ENCODE measurements around the gene LRRFIP1. TPM values are rescaled to one million over a fixed set of nuclear protein-coding genes. Genes with fewer than 3 reads are reported as not detected.

LRRFIP1 gene
- total and polyA plus RNA-seq, 4 donors = 79.7 to 194 (median 94.1) TPM

GRCh38 chr2:237754182-237754581 lies 126.8 kb downstream of the LRRFIP1 start:
- ATAC-seq (ENCODE audit: insufficient read depth, low FRiP score) = no peak
- 82 to 92% methylated on average over 3 of the region's 3 CpGs for WGBS, 2 donors
- peaks cover 21 to 49% (median 31%) of the 10 kb centered on the region in 4 donors for H3K36me3 ChIP-seq (ENCODE audit: control insufficient read depth in 4 of 4, insufficient read depth in 4 of 4, low read length in 4 of 4)

GRCh38 chr2:237754626-237755248 lies 127.3 kb downstream of the LRRFIP1 start:
- H3K27ac ChIP-seq (ENCODE audit: low read depth in 1 of 2, low read length in 1 of 2) = no peak overlapping the region
- 91 to 92% methylated on average over 12 of the region's 12 CpGs for WGBS, 2 donors
- no peaks in the 10 kb centered on the region for H3K4me1 ChIP-seq (ENCODE audit: control insufficient read depth in 5 of 5, insufficient read depth in 5 of 5, low read length in 5 of 5)

More at GRCh38 chr2:237754182-237754581, 126.8 kb downstream of the LRRFIP1 start:
- Histone ChIP-seq H3K9ac (ENCODE audit: insufficient read depth in 1 of 2, low read length in 2 of 2) (no peak overlapping the region), H3K4me1 (ENCODE audit: control insufficient read depth in 5 of 5, insufficient read depth in 5 of 5, low read length in 5 of 5) (no peaks in the 10 kb centered on the region), H3K27ac (ENCODE audit: low read depth in 1 of 2, low read length in 1 of 2) (no peak overlapping the region), H3K4me3 (no peak overlapping the region), H3K27me3 (ENCODE audit: control insufficient read depth in 3 of 3, insufficient read depth in 3 of 3, low read length in 2 of 3) (no peaks in the 10 kb centered on the region), H3K9me3 (ENCODE audit: control insufficient read depth in 4 of 4, insufficient read depth in 3 of 4, low read length in 3 of 4) (no peaks in the 10 kb centered on the region)
- TF ChIP-seq CTCF (IDR thresholded peaks at IDR 0.05; ENCODE audit: control extremely low read depth, extremely low read depth) = no peak
- DNase-seq = no peak

GRCh38 chr2:237757616-237758015 lies 130.2 kb downstream of the LRRFIP1 start:
- H3K4me1 ChIP-seq (ENCODE audit: control insufficient read depth in 5 of 5, insufficient read depth in 5 of 5, low read length in 5 of 5) = no peaks in the 10 kb centered on the region
- no peak for TF ChIP-seq CTCF (IDR thresholded peaks at IDR 0.05; ENCODE audit: control extremely low read depth, extremely low read depth)
- no peaks in the 10 kb centered on the region for H3K9me3 ChIP-seq (ENCODE audit: control insufficient read depth in 4 of 4, insufficient read depth in 3 of 4, low read length in 3 of 4)
- H3K4me3 ChIP-seq = no peak overlapping the region
- H3K27ac ChIP-seq (ENCODE audit: low read depth in 1 of 2, low read length in 1 of 2) = no peak overlapping the region
- H3K27me3 ChIP-seq (ENCODE audit: control insufficient read depth in 3 of 3, insufficient read depth in 3 of 3, low read length in 2 of 3) = no peaks in the 10 kb centered on the region
- DNase-seq (no peak), ATAC-seq (ENCODE audit: insufficient read depth, low FRiP score) (no peak)
- 92 to 95% methylated on average over 10 of the region's 10 CpGs for WGBS, 2 donors
- H3K36me3 ChIP-seq (ENCODE audit: control insufficient read depth in 4 of 4, insufficient read depth in 4 of 4, low read length in 4 of 4) = peaks cover 26 to 43% (median 35%) of the 10 kb centered on the region in 4 donors
- H3K9ac ChIP-seq (ENCODE audit: insufficient read depth in 1 of 2, low read length in 2 of 2) = no peak overlapping the region

More at GRCh38 chr2:237754626-237755248, 127.3 kb downstream of the LRRFIP1 start:
- H3K27me3 ChIP-seq (ENCODE audit: control insufficient read depth in 3 of 3, insufficient read depth in 3 of 3, low read length in 2 of 3) = no peaks in the 10 kb centered on the region
- ATAC-seq (ENCODE audit: insufficient read depth, low FRiP score) (no peak), DNase-seq (no peak)
- no peaks in the 10 kb centered on the region for H3K9me3 ChIP-seq (ENCODE audit: control insufficient read depth in 4 of 4, insufficient read depth in 3 of 4, low read length in 3 of 4)
- peaks cover 21 to 47% (median 30%) of the 10 kb centered on the region in 4 donors for H3K36me3 ChIP-seq (ENCODE audit: control insufficient read depth in 4 of 4, insufficient read depth in 4 of 4, low read length in 4 of 4)
- H3K9ac ChIP-seq (ENCODE audit: insufficient read depth in 1 of 2, low read length in 2 of 2) = no peak overlapping the region
- H3K4me3 ChIP-seq = no peak overlapping the region
- no peak for TF ChIP-seq CTCF (IDR thresholded peaks at IDR 0.05; ENCODE audit: control extremely low read depth, extremely low read depth)
